ENCODE results near the gene PKD1L1. TPM values are rescaled to one million over a fixed set of nuclear protein-coding genes. Genes with fewer than 3 reads are reported as not detected.

The PKD1L1 gene
- total RNA-seq, 1 donor from 2014 or later: 0.17 TPM

GRCh38 chr7:47852330-47853245, 95.7 kb downstream of the PKD1L1 start:
- Mint-ChIP-seq H3K4me3 (no peak overlapping the region), H3K36me3 (no peaks in the 10 kb centered on the region), H3K4me1 (ENCODE audit: unreplicated experiment) (no peaks in the 10 kb centered on the region), H3K9me3 (no peaks in the 10 kb centered on the region), H3K27ac (no peak overlapping the region), H3K27me3 (no peaks in the 10 kb centered on the region)
- TF ChIP-seq CTCF (conservative IDR thresholded peaks at IDR 0.05): no peak
- DNase-seq (ENCODE audit: extremely low spot score, unreplicated experiment): no peak

- DNase-seq (ENCODE audit: extremely low spot score, unreplicated experiment): no peak
- Mint-ChIP-seq H3K27ac (no peak overlapping the region), H3K27me3 (peaks cover 4% of the 10 kb centered on the region), H3K4me1 (ENCODE audit: unreplicated experiment) (peaks cover 4% of the 10 kb centered on the region), H3K36me3 (no peaks in the 10 kb centered on the region), H3K9me3 (no peaks in the 10 kb centered on the region), H3K4me3 (no peak overlapping the region)
- no peak for TF ChIP-seq CTCF (conservative IDR thresholded peaks at IDR 0.05)
Observed at GRCh38 chr7:47847207-47847606, 101.1 kb downstream of the PKD1L1 start.

GRCh38 chr7:47846138-47846836, 102.0 kb downstream of the PKD1L1 start:
- no peak for DNase-seq (ENCODE audit: extremely low spot score, unreplicated experiment)
- no peak for TF ChIP-seq CTCF (conservative IDR thresholded peaks at IDR 0.05)
- peaks cover 4% of the 10 kb centered on the region for H3K27me3 Mint-ChIP-seq
- no peaks in the 10 kb centered on the region for H3K9me3 Mint-ChIP-seq
- H3K4me3 Mint-ChIP-seq: no peak overlapping the region
- no peaks in the 10 kb centered on the region for H3K36me3 Mint-ChIP-seq
- peaks cover 4% of the 10 kb centered on the region for H3K4me1 Mint-ChIP-seq (ENCODE audit: unreplicated experiment)
- no peak overlapping the region for H3K27ac Mint-ChIP-seq

- TF ChIP-seq CTCF (conservative IDR thresholded peaks at IDR 0.05): no peak
- Mint-ChIP-seq H3K27ac (no peak overlapping the region), H3K36me3 (no peaks in the 10 kb centered on the region), H3K9me3 (no peaks in the 10 kb centered on the region), H3K27me3 (peaks cover 4% of the 10 kb centered on the region), H3K4me3 (no peak overlapping the region), H3K4me1 (ENCODE audit: unreplicated experiment) (peaks cover 4% of the 10 kb centered on the region)
- DNase-seq (ENCODE audit: extremely low spot score, unreplicated experiment): no peak
Observed at GRCh38 chr7:47844311-47844710, 104.0 kb downstream of the PKD1L1 start.

- Mint-ChIP-seq H3K9me3 (no peaks in the 10 kb centered on the region), H3K36me3 (no peaks in the 10 kb centered on the region), H3K4me3 (no peak overlapping the region), H3K27ac (no peak overlapping the region), H3K27me3 (peaks cover 4% of the 10 kb centered on the region), H3K4me1 (ENCODE audit: unreplicated experiment) (peaks cover 4% of the 10 kb centered on the region)
- TF ChIP-seq CTCF (conservative IDR thresholded peaks at IDR 0.05): no peak
- no peak for DNase-seq (ENCODE audit: extremely low spot score, unreplicated experiment)
Observed at GRCh38 chr7:47843291-47843690, 105.0 kb downstream of the PKD1L1 start.

Measured in type B pancreatic cell (in vitro differentiated cells).